Esophagus muscularis mucosa (tissue), 4 donors: ENCODE measurements around the gene WDFY4. TPM values are rescaled to one million over a fixed set of nuclear protein-coding genes. Genes with fewer than 3 reads are reported as not detected.

Experiments used
- DNase-seq: peaks from one replicate; pipeline ENCODE4 v3.0.0-alpha.2; 2017; ENCODE audit errors: extremely low spot score
- H3K27ac ChIP-seq, 4 donors: fragments of 200-600 bp; sonication (generic); replicated peaks in 1 of 4; 1 replicate in 3 of 4; 2 replicates in 1 of 4; pipeline ENCODE4 v1.5.1; 2016 to 2019; ENCODE audit warnings: mild to moderate bottlenecking in 1 of 4
- H3K27me3 ChIP-seq, 4 donors: fragments of 200-600 bp; sonication (generic); one replicate each; pipeline versions ENCODE4 v1.5.1 to v1.6.0; 2016 to 2019
- H3K36me3 ChIP-seq, 4 donors: fragments of 200-600 bp; sonication (generic); one replicate each; pipeline ENCODE4 v1.5.1; 2016 to 2019
- H3K4me1 ChIP-seq, 4 donors: fragments of 200-600 bp; sonication (generic); one replicate each; pipeline ENCODE4 v1.5.1; 2016 to 2019
- H3K4me3 ChIP-seq, 4 donors: fragments of 200-600 bp; sonication (generic); 1 replicate in 2 of 4; 2 replicates in 2 of 4; pipeline ENCODE4 v1.5.1; 2016 to 2019; ENCODE audit warnings: mild to moderate bottlenecking in 4 of 4, moderate library complexity in 1 of 4
- H3K9me3 ChIP-seq, 4 donors: fragments of 200-600 bp; sonication (generic); 1 replicate in 3 of 4; 2 replicates in 1 of 4; pipeline ENCODE4 v1.5.1; 2016 to 2019
- EP300 ChIP-seq: sonication (generic); formaldehyde crosslinking; IDR thresholded peaks from one replicate; pipeline ENCODE4 v1.6.1; 2017; ENCODE audit warnings: antibody characterized with exemption
- POLR2A ChIP-seq: fragments of 450-650 bp; IDR thresholded peaks from one replicate; pipeline ENCODE4 v1.6.1; 2017; ENCODE audit warnings: antibody characterized with exemption, moderate library complexity, mild to moderate bottlenecking, low read depth
- POLR2AphosphoS5 ChIP-seq, 2 donors: sonication (generic); formaldehyde crosslinking; IDR thresholded peaks; one replicate each; pipeline ENCODE4 v1.6.1; 2017; ENCODE audit warnings: antibody characterized with exemption in 2 of 2
- WGBS: methylation state at CpG from one replicate; pipeline ENCODE4 v1.1.5; 2018; 5-methylcytosine and 5-hydroxymethylcytosine counted together
- intact Hi-C: fragments of 100-400 bp; cut with DNase I; formaldehyde crosslinking; loops from one replicate; pipeline ENCODE4 v1.15.1; 2023
- total RNA-seq, 4 donors: library from RNA; depleted of rRNA; stranded (reverse); fragments of >200 nt; gene quantifications; one replicate each; pipeline versions ENCODE4 v1.1.0 to v1.2.1, GENCODE V29; 2016
- TF ChIP-seq, protein P1 (sequence below), 3 experiments: fragments of 200-600 bp in 2 of 3; fragments of 450-650 bp in 1 of 3; sonication (generic) in 2 of 3; IDR thresholded peaks; one replicate each; pipeline ENCODE4 v1.5.1; 2017 to 2019; ENCODE audit warnings: antibody characterized with exemption in 3 of 3, mild to moderate bottlenecking in 2 of 3, moderate library complexity in 1 of 3

Gene WDFY4
- total RNA-seq, 4 donors from 2014 or later = 2.3 to 7.3 (median 5.2) TPM

DNA sequence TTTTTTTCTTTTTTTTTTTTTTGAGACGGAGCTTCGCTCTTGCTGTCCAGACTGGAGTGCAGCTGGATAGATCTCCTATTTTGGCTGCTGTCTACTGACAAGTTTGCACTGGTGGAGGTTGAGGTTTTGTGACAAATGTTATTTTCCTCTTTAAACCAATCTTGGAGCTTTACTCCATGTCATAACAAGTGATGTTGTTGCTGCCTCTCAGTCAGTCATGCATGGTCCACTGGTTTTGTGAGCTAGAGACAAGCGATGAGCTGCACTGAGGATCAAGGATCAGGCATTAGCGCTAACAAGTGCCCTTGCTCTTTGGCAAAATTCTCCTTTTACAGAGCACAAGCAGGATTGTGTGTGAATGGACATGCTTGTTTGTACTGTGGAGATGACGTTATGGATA lies 805 bp upstream of the WDFY4 start:
- no peak overlapping the region for H3K27ac ChIP-seq
- no peaks in the 10 kb centered on the region for H3K27me3 ChIP-seq
- no peak for DNase-seq
- H3K36me3 ChIP-seq = no peaks in the 10 kb centered on the region
- H3K4me1 ChIP-seq = no peaks in the 10 kb centered on the region
- 73% methylated on average over 5 of the region's 5 CpGs for WGBS
- TF ChIP-seq, protein P1, sequence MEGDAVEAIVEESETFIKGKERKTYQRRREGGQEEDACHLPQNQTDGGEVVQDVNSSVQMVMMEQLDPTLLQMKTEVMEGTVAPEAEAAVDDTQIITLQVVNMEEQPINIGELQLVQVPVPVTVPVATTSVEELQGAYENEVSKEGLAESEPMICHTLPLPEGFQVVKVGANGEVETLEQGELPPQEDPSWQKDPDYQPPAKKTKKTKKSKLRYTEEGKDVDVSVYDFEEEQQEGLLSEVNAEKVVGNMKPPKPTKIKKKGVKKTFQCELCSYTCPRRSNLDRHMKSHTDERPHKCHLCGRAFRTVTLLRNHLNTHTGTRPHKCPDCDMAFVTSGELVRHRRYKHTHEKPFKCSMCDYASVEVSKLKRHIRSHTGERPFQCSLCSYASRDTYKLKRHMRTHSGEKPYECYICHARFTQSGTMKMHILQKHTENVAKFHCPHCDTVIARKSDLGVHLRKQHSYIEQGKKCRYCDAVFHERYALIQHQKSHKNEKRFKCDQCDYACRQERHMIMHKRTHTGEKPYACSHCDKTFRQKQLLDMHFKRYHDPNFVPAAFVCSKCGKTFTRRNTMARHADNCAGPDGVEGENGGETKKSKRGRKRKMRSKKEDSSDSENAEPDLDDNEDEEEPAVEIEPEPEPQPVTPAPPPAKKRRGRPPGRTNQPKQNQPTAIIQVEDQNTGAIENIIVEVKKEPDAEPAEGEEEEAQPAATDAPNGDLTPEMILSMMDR (IDR thresholded peaks at IDR 0.05) = no peak
- TF ChIP-seq POLR2AphosphoS5 (IDR thresholded peaks at IDR 0.05) = no peak
- no peak overlapping the region for H3K4me3 ChIP-seq
- H3K9me3 ChIP-seq = peaks cover 0 to 8% (median 3%) of the 10 kb centered on the region in 4 donors
- intact Hi-C loops = no loop called here

DNA sequence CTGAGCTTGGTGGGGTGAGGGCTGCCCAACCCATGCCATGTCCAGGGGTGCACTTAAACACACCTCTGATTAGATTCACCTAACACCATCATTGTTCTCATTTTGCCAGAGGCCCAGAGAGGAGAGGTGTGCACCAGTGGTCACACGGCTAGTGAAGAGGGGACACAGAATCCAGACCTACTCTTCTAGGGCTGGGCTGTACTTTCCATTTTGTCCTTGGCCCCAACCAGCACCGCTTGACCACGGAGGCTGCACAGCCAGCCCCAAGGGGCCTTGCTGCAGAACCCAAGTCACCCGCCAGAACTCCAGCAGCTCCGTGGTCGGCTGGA lies 246 bp upstream of the WDFY4 start:
- Histone ChIP-seq H3K27me3 (no peaks in the 10 kb centered on the region), H3K9me3 (peaks cover 0 to 8% (median 3%) of the 10 kb centered on the region in 4 donors), H3K36me3 (no peaks in the 10 kb centered on the region), H3K4me1 (no peaks in the 10 kb centered on the region), H3K27ac (no peak overlapping the region), H3K4me3 (no peak overlapping the region)
- WGBS = 78% methylated on average over 5 of the region's 6 CpGs
- intact Hi-C loops = no loop called here
- peak; percentile 85 for DNase-seq
- TF ChIP-seq POLR2A = no peak
- TF ChIP-seq, protein P1 (IDR thresholded peaks at IDR 0.05) = no peak
- TF ChIP-seq EP300 = no peak
- no peak for TF ChIP-seq POLR2AphosphoS5 (IDR thresholded peaks at IDR 0.05)

DNA sequence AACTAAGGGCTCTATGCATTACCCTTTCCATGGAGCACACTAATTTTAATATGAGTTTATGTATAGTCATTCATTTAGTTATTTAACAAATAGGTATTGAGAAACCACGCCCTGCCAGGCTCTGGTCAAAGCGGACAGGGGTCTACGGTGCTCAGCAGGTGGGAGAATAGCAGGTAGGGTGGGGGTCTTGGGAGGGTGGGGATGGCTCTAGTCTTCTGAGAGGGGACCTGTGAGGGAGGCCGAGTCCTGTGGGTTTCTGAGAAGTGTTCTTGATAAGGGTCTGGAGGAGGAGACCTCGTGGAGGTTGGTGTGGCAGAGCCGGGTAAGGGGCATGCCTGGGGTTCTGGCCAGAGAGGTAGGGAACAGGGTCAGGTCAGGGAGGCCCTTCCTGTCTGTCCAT lies 1.1 kb downstream of the WDFY4 start:
- H3K36me3 ChIP-seq = no peaks in the 10 kb centered on the region
- WGBS = 73% methylated on average over 6 of the region's 6 CpGs
- no peaks in the 10 kb centered on the region for H3K4me1 ChIP-seq
- DNase-seq = no peak
- intact Hi-C loops = no loop called here
- H3K9me3 ChIP-seq = peaks cover 0 to 8% (median 3%) of the 10 kb centered on the region in 4 donors
- peak overlapping the region in 1 of 4 donors; percentile 39 for H3K4me3 ChIP-seq
- H3K27me3 ChIP-seq = no peaks in the 10 kb centered on the region
- no peak for TF ChIP-seq POLR2A
- TF ChIP-seq, protein P1 (IDR thresholded peaks at IDR 0.05) = no peak
- no peak for TF ChIP-seq EP300
- no peak for TF ChIP-seq POLR2AphosphoS5 (IDR thresholded peaks at IDR 0.05)
- no peak overlapping the region for H3K27ac ChIP-seq

DNA sequence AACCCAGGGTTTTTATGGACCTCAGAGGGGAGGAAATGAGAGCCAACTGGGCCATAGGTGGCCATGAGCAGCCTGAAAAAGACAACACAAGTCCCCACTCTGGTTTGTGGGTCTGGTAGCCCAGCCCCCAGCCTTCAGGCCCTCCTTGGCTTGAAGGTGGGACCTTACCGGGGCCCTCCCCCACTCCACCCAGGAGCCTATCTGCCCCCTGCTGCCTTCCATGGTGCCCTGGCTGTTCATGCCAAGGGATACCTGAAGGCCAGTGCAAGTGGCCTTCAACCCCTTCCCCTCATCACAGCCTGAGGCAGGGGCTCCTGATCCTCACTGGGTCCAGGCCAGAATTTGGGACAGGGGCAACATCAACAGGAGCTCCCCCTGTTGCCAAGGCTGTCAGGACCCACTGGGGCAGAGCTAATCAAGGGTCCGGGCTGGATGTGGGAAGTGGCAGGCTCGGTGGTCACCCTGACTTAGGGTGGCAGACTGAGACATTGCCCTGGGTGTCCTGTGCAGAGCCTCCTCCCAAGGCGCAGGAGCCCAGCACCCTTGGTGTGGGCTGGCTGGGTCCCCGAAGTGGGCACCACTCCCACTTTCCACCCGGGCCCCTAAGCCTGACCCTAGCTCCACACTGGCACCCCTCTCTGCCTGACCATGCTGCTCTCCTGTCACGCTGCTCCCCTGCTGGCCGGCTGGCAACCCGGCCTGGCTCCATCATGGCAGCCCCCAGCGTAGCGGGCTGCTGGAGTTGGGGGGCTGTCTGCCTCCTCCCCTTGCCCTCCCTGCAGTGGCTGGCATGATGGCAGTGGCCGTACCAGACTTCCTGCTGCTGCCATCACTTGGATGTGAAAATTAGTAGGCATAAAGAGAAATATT lies 6.4 kb downstream of the WDFY4 start:
- Histone ChIP-seq H3K27me3 (peaks cover 0 to 7% (median 0%) of the 10 kb centered on the region in 4 donors), H3K4me3 (no peak overlapping the region), H3K4me1 (no peaks in the 10 kb centered on the region), H3K27ac (no peak overlapping the region), H3K9me3 (no peaks in the 10 kb centered on the region), H3K36me3 (no peaks in the 10 kb centered on the region)
- peak; percentile 83 for DNase-seq
- intact Hi-C loops = no loop called here
- WGBS = 91% methylated on average over 9 of the region's 12 CpGs
- TF ChIP-seq EP300 (no peak), POLR2AphosphoS5 (IDR thresholded peaks at IDR 0.05) (no peak), POLR2A (no peak)
- TF ChIP-seq, protein P1 (IDR thresholded peaks at IDR 0.05) = no peak
